HG02678 (cell line): ENCODE data around the gene FSTL4.

Experiments used
- ATAC-seq: cut with Tn5 transposase; IDR thresholded peaks from one replicate; pipeline ENCODE4 v1.9.1; 2021; ENCODE audit warnings: mild to moderate bottlenecking, moderate library complexity; ENCODE audit not compliant: unreplicated experiment

The FSTL4 gene

DNA sequence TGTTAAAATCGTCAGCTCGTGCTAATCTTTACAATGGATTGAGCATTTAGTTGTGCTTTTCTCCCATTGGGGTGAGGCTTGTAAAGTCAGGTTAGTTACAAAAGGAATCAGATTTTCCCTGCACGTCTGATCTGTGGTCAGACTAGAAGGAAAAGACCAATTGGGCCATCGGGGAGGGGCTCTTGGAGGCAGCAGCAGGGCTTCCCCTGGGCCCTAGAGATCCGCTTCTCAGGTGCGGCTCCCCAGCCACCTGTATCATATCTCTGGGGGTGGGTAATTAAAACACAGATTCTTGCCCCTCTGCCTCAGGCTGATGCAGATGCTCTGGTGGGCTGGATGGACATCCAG is 360.2 kb downstream of the FSTL4 start:
- no peak for ATAC-seq

GRCh38 chr5:133251296-133252132 is 360.8 kb downstream of the FSTL4 start:
- ATAC-seq = no peak

DNA sequence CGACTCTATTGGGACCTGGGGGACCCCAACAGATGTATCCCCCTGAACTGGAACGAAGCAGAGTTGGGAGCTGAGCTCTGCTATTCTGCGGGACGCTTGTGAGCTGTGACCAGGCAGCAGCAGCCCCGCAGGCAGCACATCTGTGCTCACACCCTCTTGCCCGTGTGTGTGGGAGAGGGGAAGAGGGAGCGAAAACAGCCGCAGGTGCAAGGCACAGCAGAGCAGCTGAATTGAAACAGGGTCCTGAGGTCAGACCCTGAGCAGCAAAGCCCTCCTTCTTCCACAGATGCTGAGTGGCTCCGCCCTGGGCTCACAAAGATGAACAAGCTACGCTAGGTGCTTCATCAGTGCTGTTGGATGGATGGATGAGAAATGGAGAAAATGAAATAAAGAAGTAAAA is 361.8 kb downstream of the FSTL4 start:
- ATAC-seq = peak; percentile 75

DNA sequence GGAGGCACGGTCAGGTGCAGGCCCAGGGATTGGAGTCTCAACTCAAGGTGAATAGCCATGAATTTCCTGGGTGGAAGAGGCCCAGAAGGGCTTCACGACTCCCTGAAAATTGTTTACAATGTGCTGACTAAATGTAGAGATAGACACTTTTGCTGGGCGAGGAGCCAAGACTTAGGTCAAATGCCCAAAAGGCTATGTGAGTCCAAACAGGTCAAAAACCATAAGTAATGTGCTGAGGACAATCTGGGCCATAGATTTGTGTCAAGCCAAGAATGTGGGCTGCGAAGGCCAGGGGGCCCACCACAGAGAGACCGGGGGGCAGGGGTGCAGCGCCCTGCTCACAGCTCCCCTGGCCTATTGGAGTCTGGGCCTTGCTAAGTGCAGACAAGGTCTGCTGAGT is 362.7 kb downstream of the FSTL4 start:
- no peak for ATAC-seq

DNA sequence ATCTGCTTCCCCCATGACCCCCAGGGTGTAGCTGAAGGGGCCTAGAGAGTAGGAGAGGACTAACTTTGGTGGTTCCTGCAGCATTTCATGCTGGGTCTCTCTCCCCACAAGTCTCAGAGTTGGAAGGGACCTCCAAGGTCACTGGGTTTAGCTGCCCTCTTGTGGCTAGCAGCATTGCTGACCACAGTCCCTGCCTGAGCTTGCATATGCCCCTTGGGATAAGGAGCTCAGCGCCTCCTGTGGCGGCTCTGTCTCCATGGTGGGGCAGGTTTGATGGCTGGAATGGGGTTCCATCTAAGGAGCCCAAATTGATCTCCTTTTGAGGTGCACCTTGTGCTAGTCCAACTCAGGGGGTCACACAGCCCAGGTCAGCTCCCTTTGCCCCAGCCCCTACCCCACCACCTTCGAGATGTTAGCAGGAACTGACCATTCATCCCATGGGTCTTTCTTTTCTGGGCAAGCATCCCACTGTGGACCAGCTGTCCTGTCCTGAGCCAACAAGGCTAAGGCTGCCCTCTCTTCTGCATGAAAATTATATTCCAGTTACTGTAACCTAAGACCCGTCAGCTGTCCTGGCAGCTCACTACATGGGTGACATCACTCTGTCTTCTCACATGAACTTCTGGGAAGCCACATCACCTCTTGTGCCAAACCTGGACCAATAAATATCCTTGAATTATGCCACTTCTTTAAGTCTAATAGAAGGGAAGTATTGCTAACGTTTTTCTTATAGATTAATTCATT is 364.3 kb downstream of the FSTL4 start:
- no peak for ATAC-seq

- ATAC-seq = no peak
Measured at GRCh38 chr5:133247151-133247709, 365.1 kb downstream of the FSTL4 start.

GRCh38 chr5:133246376-133247150 is 365.8 kb downstream of the FSTL4 start:
- ATAC-seq = no peak

- no peak for ATAC-seq
Measured at GRCh38 chr5:133246053-133246370, 366.3 kb downstream of the FSTL4 start.

DNA sequence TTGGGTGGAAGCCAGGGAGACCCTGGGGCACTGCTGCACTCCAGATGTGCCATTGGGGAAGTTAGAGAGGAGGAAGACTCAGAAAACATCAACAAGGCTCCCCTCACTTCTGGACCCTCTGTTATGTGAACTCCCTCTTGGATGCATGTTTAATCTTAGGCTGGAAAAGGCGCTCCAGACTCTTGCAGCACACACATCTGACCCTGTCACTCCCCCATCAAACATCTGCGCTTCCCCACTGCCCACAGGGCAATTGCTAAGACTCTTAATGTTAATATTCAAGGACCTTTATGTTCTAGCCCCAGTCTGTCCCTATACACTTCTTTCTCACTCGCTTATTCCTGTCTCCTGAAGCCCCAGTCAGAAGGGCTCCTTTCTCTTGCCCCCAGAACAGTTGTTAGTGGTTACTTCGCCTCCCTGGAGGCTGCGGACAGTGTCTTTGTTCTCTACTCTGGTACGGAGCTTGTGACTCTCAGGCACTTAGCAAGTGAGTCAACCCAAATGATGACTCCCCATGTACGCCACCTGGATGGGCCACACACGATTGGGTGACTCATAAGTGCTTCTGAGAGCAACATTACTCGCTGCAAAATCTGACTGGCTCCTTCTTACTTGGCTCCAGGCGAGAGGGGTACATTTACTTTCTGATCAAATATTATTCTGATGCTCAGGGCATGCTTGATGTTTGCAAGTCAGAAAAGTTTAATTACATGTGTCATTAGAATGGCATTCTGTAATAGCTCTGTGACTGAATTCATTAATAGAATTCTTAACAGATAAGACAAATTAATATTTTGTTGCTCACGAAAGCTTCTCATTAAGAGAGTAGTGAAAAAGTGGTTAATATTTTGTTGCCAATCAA is 366.9 kb downstream of the FSTL4 start:
- ATAC-seq = no peak

DNA sequence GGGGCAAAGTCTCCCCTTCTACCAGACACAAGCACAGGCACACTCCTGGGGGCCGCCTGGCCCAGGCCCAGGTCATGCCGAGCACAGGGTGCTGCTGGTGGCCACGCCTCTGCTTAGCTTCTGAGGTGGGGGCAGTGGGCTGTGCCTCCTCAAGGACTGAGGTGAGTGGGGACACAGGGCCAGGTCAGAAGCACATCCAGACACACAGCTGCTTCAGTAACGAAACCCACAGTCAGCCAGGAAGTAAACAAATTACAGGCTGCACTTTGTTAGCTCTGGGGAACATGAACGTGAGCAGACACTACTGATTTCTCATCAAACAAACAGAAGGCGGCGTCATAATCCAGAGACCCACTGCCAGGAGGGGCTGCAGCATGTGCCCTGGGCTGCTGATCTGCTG is 368.1 kb downstream of the FSTL4 start:
- peak; percentile 73 for ATAC-seq

- no peak for ATAC-seq
Measured at GRCh38 chr5:133243196-133243595, 369.1 kb downstream of the FSTL4 start.

- no peak for ATAC-seq
Measured at GRCh38 chr5:133242221-133242835, 370.0 kb downstream of the FSTL4 start.

DNA sequence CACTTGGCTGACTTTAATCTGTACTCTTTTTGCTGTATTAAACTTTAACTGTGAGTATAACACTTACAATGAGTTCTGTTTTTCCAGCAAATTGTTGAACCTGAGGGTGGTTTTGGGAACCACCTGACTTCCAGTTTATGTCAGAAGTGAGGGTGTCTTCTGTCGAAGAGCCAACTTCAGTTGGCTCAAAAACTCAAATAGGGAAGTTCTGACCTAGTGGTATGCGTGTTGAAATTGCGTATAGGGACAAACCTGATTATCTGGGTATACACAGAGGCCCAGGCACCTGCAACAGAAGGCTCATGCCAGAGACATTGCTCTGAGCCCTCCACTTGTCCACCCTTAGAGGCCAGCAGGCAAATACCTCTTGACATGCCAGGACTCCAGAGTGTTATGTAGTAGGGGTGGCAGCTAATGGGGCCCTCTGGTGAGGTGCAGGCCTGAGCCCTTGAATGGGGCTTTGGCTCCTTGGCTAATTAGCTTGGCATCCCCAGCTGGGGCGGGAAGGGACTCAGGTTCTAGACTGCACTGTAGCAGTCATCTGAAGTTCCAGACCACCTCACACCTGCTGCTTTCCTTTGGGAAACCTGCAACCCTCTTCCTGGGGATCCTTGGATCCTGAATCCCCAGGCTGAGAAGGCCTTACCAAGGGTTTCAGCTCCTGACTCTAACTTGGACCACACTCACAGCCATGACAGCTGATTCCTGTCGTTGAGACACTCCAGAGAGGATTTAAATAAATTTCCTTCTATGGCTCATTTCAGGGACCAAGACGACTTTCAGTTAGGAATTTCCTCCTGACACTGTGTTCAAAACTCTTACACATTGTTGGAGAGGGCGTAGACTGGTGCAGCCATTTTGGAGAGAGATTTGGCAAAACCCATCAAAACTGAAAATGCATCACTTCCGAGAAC is 370.9 kb downstream of the FSTL4 start:
- no peak for ATAC-seq

GRCh38 chr5:133240425-133241091 is 371.8 kb downstream of the FSTL4 start:
- ATAC-seq = peak; percentile 34

GRCh38 chr5:133238426-133239205 is 373.7 kb downstream of the FSTL4 start:
- ATAC-seq = no peak

DNA sequence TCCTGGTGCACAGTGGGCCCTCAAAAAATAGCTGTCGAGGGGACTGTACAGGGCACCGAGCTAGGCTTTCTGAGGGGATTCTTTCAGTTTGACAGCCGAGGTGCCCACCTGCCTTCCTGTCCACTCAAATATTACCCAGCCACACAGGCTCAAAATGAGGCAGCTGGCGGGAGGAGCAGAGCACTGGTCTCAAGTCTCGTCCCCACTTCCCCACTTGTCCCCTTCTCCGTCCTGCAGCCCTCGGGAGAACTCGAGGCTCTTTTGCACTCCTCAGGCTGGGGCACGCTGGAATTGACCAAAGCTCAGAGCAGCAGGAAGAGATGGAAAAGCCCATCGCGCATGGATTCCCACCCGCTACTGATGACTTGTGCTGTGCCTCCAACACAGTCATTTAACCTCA is 375.4 kb downstream of the FSTL4 start:
- no peak for ATAC-seq

DNA sequence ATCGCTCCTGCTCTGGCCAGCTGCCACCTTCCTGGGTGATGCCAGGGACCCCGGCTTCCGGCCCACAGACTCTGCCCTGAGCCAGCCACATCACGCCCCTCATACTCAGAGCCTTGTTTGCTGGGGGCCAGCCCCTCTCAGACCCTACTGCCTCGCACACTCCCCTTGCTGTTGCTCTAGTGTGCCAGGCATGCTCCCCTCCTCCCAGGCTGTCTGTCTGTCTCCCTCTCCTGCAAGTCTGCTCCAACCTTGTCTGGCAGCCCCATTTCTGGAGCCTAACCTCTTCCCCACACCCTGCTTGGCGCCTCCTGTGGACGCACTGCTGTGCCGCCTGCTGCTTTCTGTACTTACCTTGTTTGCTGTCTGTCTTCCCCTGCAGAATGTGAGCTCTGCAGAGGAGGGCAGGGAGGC is 375.8 kb downstream of the FSTL4 start:
- no peak for ATAC-seq
